NAMALWA (cell line): Measurements from ENCODE around the gene REM2.

Source experiments
- DNase-seq: peaks from one replicate; pipeline ENCODE4 v3.0.0-alpha.2; 2015; ENCODE audit warnings: low spot score

The REM2 gene, protein sequence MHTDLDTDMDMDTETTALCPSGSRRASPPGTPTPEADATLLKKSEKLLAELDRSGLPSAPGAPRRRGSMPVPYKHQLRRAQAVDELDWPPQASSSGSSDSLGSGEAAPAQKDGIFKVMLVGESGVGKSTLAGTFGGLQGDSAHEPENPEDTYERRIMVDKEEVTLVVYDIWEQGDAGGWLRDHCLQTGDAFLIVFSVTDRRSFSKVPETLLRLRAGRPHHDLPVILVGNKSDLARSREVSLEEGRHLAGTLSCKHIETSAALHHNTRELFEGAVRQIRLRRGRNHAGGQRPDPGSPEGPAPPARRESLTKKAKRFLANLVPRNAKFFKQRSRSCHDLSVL

DNA sequence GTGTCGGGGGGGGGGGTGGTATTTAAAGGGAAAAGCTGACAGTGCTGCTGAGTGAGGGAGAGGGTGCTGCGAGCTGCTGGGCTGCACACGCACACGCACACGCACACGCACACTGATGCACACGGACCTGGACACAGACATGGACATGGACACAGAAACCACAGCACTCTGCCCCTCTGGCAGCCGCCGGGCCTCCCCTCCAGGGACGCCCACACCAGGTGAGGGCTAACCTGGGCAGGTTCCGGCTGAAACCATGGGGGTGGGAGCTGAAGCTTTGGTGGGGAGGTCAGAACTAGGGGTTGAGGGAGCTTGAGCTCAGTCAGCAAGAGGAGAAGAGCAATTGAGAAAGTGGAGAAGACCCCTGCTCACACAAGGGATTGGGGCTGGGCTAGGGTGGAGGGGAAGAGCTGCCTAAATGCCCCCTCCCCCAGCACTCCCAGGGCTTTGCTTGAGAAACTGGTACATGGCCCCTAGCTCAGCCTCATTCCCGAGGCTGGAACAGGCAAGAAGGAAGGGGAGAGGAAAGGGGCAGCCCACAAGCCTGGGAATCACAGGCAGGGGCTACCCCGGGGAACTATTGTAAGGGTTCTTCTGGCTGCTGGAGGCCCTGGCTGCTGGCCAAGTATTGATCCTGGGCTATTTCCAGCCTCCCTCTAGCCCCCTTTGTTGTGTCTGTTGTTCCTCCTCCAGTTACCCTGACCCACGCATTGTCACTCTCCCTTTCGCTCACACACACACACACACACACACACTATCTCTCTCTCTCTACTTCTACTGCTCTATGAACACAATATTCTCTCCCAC is at the start of gene REM2:
REM2 (plus strand) TSS at position 50 of the 804 bp plus-strand sequence; CDS start at position 116, 66 bp downstream.
- DNase-seq: no peak

DNA sequence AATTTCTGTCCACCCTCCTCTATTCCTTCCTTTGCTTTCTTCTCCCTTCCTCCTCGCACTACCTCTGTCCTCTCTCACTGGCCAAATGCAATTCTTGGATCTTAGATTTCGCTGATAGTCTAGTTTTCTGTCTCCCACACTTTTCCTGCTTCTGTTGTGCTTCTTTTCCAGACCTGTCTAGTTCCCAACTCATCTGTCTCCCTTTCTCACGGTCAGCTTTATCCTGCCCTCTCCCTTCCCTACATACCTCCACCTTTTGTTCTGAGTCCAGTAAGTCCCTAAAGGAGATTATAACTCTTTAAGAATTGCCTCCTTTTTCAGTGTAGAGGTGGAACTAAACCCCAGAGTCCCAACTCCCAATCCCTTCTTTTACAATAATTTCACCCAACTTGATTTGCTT is 47.5 kb upstream of the REM2 start:
- DNase-seq: no peak

DNA sequence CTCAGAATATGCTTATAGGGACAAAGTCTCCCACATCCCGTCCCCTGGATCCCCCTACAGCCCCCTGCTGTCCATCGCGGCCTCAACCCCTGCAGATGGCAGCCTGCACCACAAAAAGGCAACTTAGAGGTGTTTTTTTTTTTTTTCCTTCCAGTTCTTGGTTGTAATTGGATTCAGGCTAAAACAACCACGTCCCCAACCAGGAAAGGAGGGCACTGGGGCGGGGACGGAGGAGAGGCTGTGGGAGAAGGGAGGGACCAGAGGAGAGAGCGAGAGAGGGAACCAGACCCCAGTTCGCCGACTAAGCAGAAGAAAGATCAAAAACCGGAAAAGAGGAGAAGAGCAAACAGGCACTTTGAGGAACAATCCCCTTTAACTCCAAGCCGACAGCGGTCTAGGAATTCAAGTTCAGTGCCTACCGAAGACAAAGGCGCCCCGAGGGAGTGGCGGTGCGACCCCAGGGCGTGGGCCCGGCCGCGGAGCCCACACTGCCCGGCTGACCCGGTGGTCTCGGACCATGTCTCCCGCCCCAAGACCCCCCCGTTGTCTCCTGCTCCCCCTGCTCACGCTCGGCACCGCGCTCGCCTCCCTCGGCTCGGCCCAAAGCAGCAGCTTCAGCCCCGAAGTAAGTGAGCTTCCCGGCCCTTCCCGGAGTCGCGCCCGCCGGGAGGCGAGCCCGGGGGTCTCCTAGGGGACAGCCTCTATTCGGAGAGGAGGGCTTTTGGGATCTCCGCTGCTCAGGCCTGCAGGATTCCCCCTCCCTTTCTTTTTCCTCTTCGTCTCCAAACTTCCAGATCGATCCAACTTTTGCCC is 46.5 kb upstream of the REM2 start, which contains the start of gene MMP14:
MMP14 (plus strand) TSS at position 285 of the 813 bp plus-strand sequence; CDS start at position 518, 233 bp downstream.
- DNase-seq: no peak

DNA sequence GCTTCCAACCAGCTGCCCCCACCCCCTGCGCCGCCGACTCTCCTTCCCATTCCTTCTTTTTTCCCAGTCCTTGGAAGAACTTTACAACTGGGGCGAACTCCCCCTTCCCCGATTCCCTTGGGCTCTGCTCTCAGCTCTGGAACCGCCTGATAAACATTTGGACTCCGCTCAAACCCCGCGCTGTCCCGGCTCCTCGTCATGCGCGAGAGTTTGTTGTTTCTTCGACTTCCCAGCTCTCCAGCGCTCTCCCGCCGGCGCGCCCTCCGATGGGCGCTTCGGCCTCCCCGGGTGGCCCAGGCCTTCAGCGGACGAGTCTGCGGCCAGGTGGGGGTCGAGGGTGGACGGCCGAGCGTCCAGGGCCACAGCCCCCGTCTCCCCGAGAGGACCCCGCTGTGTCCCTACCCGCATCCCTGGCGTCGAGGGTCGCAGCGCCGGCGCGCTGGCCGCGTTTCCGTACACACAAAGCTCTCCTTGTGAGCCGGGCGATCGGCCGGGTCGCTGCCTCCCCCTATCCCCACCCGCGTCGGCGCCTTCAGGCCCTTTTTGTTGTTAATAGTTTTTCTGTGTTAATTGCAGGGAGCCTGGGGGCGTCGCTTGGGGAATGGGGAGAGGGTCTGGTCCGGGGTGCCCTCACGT is 45.8 kb upstream of the REM2 start:
- DNase-seq: no peak

DNA sequence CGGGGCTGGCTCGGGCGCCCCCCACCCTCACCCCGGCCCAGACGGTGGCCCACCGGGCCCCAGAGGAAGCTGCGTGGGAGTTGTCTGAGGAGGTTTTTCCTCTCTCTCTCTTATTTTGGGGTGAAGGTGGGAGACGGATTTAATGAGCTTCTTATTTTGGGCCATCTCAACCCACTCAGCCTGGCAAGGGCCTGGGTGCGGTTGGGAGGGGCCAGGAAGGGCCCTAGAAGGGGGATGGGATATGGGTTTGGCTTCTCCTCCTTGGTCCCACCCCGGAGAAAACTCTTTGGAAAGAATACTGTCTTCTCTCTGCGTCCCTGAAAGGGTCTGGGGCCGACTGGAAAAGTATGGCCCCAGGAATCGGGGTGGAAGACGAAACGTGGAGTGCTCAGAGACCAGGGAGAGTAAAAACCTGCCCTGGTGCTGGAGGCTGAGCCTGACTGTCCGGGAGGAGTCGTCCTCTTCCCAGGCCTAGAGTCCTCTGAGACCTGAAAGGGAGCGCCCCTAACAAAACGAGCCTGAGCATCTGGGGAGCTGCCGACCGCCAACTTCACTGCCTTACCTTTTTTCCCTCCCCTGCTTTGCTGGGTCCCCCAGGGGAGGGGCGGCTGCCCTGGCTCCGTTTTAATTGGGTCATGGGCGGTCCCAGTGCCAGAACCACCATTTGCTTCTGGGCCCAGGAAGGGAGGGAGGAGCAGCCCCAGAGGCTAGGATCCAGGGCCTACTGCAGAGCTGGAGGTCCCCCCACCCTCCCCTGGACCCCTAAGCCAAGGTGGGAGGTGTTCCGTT is 45.1 kb upstream of the REM2 start:
- no peak for DNase-seq

DNA sequence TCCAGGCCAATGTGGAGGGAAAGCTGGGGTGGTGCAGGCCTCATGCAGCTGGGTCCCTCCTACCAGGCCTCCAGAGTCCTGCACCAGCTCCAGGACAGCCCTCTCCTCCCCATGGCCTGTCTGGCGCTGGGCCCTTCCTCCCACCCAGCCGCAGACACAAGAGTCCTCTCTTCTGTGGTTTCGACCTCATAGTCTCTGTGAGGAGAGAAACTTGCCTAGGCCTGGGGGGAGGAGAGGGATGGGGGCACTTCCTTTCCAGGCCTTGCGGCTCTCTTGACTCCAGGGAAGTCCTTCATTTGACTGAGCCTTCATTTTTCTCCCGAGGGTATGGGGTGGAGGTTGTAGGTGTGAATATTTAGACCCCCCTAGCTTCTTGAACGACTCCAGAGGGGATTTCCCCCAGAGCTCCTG is 44.4 kb upstream of the REM2 start:
- DNase-seq: no peak

DNA sequence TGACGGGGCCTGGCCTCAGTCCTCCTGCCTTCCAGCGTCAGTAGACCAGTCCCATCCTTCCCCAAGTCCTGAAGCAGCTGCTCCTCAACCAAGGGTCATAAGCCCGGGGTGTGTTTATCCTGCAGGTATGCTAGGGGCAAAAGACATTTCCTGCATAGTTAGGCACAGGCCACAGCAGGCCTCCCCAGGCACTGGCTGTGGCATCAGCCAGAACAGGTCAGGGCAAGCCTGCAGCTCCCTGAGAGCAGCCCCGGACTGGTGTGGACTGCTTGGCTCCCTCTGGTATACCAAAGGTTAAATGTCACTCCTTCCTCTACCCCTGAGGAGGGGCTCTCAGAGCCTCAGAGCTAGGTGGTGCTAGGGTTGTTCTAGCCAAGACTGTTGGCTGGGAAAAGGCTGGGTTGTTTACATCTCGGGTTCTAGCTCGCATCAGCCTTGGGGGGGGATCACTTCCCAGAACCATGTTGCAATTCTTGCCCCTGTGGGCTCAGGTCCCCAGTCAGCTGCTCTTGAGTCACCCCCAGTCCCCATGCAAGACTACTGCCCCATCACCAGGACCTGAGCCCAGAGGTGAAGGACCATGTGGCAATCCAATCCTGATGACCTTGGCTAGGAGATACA is 43.8 kb upstream of the REM2 start:
- no peak for DNase-seq

DNA sequence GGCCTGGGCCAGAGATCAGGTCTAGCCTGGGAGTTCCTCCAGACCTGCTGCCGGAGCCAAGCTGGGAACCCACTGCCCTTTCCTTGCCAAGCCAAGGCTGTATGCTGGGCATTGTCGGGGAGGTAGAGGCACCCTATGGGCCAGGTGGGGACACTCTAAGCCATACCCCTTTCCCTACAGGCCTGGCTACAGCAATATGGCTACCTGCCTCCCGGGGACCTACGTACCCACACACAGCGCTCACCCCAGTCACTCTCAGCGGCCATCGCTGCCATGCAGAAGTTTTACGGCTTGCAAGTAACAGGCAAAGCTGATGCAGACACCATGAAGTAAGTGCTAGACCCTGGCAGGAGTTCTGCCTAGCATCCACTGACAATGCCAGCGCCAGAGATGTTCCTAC is 41.7 kb upstream of the REM2 start:
- no peak for DNase-seq

DNA sequence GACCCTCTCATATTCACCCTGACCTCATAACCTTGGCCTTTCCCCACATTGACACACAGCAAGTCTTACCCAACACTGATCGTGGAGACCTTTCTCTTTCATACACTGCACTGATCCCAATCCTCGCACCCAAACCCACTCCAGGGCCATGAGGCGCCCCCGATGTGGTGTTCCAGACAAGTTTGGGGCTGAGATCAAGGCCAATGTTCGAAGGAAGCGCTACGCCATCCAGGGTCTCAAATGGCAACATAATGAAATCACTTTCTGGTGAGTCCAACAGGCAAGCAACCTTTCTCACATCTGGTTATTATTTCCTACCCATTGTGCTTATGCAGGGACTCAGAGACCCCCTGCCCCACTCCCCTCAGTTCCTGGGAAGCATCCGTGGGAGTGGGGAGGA is 41.3 kb upstream of the REM2 start:
- DNase-seq: no peak

DNA sequence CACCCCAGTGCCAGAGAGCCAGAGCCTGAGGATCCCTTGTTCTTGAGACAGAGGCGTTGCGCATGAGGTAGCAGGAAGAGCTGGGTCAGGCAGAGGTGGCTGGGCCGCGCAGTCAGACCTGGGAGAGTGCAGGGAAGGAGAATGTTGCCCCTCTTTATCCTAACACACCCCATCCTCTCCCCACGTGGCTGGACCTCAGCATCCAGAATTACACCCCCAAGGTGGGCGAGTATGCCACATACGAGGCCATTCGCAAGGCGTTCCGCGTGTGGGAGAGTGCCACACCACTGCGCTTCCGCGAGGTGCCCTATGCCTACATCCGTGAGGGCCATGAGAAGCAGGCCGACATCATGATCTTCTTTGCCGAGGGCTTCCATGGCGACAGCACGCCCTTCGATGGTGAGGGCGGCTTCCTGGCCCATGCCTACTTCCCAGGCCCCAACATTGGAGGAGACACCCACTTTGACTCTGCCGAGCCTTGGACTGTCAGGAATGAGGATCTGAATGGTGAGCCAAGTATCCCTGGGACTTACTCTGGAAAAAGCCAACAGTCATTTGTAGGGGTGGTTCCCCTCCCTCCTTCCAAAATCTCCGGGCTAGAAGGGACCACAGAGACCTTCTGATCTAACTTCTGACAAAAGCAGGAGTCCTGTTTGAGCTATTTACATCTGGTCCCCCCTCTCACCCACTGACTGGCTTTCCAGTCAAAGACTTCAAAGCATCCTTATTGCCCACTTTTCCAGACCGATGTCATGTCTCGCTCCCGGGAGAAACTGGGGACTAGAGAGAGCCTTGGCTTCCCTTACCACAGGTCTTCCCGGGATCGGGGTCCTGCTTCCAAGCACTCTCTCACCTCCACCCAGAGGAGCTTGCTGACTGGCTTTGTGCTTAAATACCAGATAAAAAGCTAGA is 40.6 kb upstream of the REM2 start:
- no peak for DNase-seq

DNA sequence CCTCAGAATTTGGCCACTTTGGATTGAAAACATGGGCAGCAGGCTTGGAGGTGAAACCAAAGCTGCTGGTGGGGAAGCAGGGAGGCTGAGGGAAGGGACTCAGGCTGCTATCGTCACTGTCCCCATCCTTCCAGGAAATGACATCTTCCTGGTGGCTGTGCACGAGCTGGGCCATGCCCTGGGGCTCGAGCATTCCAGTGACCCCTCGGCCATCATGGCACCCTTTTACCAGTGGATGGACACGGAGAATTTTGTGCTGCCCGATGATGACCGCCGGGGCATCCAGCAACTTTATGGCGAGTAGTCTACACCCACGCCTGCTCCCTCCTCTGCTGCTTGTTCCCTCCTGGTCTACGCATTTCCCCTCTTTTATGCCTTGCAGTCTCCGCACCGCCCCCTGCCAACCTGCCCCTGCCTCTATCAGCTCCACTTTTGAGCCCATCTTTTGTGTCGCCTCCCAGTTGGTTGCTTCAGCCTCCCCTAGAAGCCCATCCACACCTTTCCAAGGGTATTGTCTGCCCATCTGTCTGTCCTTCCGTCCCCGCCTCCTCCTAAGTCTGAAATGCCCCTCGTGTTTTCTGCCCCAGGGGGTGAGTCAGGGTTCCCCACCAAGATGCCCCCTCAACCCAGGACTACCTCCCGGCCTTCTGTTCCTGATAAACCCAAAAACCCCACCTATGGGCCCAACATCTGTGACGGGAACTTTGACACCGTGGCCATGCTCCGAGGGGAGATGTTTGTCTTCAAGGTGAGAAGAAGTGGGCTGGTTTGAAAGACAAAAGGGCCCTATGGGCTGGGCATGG is 39.7 kb upstream of the REM2 start:
- no peak for DNase-seq

DNA sequence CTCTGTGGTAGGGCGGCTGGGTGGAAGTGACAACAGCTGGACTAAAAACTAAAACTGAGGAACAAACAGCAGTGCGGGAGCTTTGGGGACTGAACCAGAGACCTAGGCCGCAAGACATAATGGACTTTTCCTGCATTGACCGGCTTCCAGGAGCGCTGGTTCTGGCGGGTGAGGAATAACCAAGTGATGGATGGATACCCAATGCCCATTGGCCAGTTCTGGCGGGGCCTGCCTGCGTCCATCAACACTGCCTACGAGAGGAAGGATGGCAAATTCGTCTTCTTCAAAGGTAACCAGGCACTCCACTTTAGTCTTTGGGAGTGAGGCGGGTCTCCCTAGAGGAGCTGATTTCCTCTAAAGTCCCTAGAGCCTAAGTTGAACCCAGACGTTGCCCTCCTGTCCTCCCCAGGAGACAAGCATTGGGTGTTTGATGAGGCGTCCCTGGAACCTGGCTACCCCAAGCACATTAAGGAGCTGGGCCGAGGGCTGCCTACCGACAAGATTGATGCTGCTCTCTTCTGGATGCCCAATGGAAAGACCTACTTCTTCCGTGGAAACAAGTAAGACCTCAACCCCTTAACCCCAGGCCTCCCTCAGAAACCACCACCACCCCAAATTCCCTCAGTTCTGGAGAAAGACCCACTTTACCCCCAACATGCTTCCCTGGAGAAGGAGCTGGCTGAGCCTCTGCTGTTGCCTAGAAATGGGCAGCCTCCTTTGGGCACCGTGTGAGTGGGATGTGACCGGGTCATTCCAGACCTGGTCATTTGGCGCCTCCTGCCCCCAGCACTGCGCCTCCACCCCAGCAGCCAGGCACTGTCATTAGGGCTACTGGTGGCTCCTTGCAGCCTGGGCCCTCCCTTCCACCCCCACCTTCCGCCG is 38.6 kb upstream of the REM2 start:
- no peak for DNase-seq

DNA sequence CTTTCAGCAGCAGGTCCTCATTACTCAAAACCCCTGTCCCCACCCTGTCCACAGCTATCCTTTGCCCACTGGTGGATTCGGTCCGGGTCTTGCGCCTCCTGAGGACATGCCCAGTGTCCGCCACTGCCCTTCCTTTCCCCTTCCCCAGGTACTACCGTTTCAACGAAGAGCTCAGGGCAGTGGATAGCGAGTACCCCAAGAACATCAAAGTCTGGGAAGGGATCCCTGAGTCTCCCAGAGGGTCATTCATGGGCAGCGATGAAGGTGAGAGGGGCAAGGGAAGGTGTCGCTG is 38.0 kb upstream of the REM2 start:
- no peak for DNase-seq

DNA sequence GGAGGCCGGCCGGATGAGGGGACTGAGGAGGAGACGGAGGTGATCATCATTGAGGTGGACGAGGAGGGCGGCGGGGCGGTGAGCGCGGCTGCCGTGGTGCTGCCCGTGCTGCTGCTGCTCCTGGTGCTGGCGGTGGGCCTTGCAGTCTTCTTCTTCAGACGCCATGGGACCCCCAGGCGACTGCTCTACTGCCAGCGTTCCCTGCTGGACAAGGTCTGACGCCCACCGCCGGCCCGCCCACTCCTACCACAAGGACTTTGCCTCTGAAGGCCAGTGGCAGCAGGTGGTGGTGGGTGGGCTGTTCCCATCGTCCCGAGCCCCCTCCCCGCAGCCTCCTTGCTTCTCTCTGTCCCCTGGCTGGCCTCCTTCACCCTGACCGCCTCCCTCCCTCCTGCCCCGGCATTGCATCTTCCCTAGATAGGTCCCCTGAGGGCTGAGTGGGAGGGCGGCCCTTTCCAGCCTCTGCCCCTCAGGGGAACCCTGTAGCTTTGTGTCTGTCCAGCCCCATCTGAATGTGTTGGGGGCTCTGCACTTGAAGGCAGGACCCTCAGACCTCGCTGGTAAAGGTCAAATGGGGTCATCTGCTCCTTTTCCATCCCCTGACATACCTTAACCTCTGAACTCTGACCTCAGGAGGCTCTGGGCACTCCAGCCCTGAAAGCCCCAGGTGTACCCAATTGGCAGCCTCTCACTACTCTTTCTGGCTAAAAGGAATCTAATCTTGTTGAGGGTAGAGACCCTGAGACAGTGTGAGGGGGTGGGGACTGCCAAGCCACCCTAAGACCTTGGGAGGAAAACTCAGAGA is 37.0 kb upstream of the REM2 start:
- DNase-seq: no peak

DNA sequence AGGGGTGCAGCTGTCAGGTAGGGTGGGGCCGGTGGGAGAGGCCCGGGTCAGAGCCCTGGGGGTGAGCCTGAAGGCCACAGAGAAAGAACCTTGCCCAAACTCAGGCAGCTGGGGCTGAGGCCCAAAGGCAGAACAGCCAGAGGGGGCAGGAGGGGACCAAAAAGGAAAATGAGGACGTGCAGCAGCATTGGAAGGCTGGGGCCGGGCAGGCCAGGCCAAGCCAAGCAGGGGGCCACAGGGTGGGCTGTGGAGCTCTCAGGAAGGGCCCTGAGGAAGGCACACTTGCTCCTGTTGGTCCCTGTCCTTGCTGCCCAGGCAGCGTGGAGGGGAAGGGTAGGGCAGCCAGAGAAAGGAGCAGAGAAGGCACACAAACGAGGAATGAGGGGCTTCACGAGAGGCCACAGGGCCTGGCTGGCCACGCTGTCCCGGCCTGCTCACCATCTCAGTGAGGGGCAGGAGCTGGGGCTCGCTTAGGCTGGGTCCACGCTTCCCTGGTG is 36.2 kb upstream of the REM2 start:
- DNase-seq: no peak

DNA sequence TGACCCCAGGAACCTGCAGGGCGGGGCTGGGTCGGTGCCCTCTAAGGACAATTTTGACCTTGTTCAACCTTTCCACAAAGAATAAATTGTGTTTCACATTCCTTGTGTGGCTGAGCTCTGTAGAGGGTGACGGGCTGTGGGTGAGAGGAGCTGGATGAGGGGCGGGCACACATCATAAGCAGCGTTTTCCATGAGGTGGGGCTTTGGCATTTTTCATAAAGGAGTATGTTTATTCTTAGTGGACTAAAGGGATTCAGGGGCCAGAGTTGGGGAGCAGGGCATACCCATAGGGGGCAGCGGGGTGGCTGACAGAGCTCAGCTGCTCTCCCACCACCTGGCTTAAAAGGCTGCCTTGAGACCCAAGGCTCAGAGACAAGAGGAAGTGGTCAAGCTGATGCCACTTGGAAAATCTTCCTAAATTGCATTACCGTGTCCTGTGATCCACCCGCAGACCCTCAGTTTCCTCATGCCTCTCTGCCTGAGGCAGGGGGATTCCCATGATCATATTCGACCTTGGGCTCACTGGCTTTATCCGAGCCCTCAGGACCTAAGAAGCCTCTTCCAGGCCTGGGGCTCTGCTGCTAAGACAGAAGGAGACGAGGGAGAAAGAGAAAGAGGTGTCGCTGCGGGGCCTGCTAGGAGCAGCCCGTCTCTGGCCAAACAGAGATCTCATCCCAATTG is 35.2 kb upstream of the REM2 start:
- no peak for DNase-seq
